ENCODE data around the gene WLS.

GRCh38 chr1:68191717-68192116 is 40.6 kb downstream of the WLS start:
- TF ChIP-seq EZH2 (IDR thresholded peaks at IDR 0.05) (no peak), POLR2AphosphoS5 (IDR thresholded peaks at IDR 0.05; ENCODE audit: borderline replicate concordance, low read depth, low read length) (no peak)
